HG03460 (cell line): Measurements from ENCODE around the gene NRL.

Experiments
- ATAC-seq: cut with Tn5 transposase; IDR thresholded peaks from one replicate; pipeline ENCODE4 v1.9.1; 2021; ENCODE audit not compliant: unreplicated experiment

The NRL gene

DNA sequence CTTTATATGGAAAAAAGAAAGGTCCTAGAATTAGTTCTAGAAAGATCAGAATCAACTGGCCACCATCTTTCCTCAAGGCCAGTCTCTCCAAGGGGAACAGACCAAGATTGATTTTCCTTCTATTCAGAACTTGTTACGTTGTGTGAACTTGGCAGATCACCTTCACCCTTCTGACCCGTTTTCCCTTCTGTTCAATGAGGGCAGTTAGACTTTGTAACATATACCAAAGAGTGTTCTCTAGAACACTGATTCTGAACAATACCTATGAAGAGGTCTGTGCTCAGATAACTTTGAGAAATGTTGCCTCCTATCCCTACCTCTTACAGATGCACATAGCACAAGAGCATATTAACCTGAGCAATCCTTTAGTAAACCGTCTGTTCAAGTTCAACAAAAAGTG lies 31.3 kb downstream of the NRL start:
- ATAC-seq, result no peak

GRCh38 chr14:24082411-24083080 lies 32.2 kb downstream of the NRL start:
- ATAC-seq, result no peak

- ATAC-seq, result no peak
These were observed 33.0 kb downstream of the NRL start for GRCh38 chr14:24081739-24082211.

- peak; percentile 90 for ATAC-seq
These were observed 33.6 kb downstream of the NRL start for GRCh38 chr14:24080888-24081738.

DNA sequence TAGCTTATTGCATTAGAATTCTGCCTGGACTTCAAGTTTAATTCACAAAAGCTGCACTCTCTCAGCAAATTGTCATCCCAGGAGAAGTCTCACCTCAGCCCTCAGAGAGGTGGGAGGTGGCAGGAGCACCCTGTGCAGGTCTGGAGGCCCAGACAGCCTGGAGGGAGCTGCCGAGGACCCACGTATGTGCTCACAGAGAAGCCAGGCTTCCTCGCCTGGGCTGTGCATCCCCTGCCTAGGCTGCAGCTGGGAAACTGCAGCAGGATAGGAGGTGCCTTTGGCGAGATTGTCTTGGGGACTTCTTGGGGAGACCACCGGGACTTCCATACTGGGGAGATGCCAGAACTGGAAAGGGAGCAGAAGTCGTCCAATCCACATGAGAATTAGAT lies 34.6 kb downstream of the NRL start:
- ATAC-seq, result no peak

GRCh38 chr14:24079491-24080141 lies 35.1 kb downstream of the NRL start:
- ATAC-seq, result no peak

- no peak for ATAC-seq
These were observed 36.6 kb downstream of the NRL start for GRCh38 chr14:24078146-24078545.

- no peak for ATAC-seq
These were observed 37.7 kb downstream of the NRL start for GRCh38 chr14:24077086-24077485.

DNA sequence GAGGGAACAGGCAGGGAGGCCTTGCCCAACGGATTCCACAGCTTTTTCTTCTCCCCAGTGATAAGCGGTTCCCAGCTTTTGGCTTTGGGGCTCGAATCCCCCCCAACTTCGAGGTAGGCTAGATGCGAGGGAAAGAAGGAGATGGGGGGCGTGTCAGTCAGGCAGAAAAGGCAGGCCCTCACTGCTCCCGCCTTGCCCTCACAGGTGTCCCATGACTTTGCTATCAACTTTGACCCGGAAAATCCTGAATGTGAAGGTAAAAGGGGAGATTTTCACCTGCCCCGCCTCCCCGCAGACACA lies 38.5 kb downstream of the NRL start:
- no peak for ATAC-seq

- no peak for ATAC-seq
These were observed 39.1 kb downstream of the NRL start for GRCh38 chr14:24075485-24076301.

DNA sequence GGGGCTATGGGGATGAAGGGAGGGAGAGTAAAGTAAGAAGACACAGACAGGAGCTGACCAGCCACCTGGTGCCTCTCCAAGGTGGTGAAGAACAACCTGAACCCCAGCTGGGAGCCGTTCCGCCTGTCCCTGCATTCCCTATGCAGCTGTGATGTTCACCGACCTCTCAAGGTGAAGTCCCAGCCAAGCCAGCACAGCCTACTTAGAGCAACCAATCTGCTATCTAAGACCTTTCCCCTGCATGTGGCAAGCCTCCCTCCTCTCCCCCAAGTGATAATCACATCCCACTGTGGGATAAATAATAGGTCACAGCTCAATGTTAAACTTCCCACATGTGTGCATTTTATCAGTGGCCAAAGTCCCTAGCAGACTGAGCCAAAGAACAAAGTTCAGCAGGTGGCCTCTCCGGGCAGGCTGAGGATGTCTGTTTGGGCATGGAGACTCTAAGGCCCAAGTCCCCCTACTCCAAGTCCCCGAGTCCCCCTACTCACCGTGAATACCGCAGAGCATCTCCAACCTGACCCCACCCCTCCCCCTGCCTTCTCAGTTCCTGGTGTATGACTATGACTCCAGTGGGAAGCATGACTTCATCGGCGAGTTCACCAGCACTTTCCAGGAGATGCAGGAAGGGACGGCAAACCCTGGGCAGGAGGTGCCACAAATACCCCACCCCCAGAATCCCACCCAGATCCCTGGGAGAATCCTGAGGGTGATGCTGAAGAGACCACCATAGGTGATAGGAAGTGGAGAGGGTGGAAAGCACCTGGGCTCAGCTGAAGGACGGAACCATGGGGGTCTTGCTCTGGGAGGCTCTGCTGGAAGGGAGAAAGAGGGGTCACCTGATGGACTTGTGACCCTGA lies 39.9 kb downstream of the NRL start:
- no peak for ATAC-seq

GRCh38 chr14:24072881-24073877 lies 41.6 kb downstream of the NRL start:
- ATAC-seq, result no peak

- no peak for ATAC-seq
These were observed 42.3 kb downstream of the NRL start for GRCh38 chr14:24072436-24072835.

DNA sequence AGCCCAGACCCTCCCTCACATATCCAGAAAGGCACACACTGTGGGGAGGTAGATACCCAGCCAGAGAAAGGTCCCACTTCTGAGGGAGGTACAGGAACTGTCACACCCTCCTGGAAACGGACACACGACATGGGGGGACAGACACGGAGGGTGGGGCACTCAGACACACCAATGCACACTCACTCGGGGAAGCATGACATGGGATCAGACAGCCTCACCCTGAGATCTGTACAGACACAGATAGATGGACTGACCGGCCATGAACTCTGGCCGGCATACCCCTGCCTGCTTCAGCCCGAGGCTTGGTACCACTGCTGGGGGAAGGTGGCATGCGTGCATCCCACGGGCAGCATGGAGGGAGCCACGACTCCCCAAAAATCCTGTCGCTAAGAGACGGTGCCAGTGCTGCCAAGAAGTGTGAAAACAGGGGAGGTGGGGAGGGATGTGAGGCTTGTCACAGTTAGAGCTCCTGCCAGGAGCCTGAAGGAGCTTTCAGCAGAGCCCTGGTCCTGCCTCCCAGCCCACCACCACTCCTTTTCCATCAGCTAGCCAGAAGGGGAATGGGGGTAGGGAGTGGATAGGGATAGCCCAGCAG lies 42.8 kb downstream of the NRL start:
- ATAC-seq, result no peak

DNA sequence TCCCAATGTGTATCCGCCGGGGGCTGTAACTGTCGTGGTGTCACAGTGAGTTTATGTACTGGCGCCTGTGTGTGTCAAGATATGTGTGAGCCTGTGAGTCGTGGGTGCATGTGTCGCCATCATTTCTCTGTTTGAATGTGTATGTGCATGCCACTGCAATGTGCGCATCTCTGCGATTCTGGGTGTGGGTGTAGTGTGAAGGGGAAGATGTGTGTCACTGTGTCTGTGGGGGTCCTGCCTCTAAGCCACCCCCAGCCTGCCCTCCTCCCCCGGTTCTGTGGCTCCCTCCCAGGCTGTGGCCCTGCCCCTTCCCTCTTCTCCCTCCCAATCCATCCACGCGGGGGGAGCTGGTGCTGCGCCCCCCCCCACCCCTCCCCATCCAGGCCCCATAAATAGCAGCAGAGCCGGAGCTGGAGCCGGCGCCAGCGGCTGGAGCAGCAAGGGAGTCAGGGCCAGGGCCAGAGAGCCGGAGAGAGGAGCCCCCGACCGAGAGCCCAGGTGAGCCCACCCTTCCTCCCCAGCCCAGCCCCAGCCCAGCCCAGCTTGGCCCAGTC lies 43.5 kb downstream of the NRL start, which contains the start of gene CPNE6:
CPNE6 (plus strand) TSS at position 419 of the 554 bp plus-strand sequence. CDS start 1,375 bp downstream, outside the sequence.
- no peak for ATAC-seq

DNA sequence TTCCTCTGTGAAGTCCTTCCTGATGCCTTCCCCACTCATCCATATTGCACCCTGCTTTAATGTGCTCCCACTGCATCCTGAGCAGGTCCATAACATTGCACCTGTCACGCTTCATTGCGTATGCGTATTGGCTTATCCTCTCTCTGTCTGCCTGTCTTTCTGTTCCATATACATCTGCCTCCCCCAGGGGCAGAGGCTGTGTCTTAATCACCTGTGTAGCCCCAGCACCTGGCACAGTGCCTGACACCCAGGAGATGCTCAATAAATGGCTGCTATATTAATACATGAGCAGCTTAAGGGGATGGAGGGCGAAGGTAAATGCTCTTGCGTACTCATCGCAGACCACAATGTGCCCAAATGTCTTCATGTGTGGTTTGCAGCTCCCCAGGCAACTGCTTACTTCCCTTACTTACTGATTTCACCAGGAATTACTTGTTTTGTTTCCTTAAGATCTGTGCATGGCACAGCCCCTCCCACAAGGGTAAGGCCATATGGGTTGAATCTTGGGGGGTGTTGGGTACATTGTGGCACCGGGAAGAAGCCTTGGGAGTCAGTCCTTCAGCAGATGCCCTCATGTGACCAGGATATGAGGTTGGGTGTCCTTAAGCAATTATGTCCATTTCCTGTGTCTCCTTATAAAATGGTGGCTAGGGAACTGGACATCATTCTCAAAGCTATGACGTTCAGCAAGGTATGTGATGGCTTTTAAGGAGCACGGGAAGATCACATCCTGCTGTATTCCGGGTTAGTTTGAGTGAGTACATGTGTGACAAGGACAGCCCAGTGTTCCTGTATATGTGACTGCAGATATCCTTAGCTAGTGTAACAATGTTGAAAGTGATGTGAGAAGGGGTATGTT lies 44.2 kb downstream of the NRL start:
- ATAC-seq, result no peak

GRCh38 chr14:24069411-24069735 lies 45.4 kb downstream of the NRL start:
- ATAC-seq, result no peak
